Stimulated activated CD4-positive, alpha-beta T cell treated with anti-CD3 and anti-CD28 coated beads, Interleukin-4, amount 100 ng/mL, for 24 hours (primary cell): ENCODE data around the gene MYBPHL.

Experiments
- DNase-seq: peaks from one replicate; pipeline ENCODE4 v3.0.0-alpha.2; 2020

MYBPHL gene

GRCh38 chr1:109279615-109280278 lies 27.1 kb downstream of the MYBPHL start:
- DNase-seq: no peak

GRCh38 chr1:109277434-109278204 lies 29.2 kb downstream of the MYBPHL start:
- peak; percentile 70 for DNase-seq

- DNase-seq: no peak
These were observed 31.0 kb downstream of the MYBPHL start for GRCh38 chr1:109275706-109276345.

- no peak for DNase-seq
These were observed 32.0 kb downstream of the MYBPHL start for GRCh38 chr1:109274533-109275476.

GRCh38 chr1:109273570-109274288 lies 33.1 kb downstream of the MYBPHL start:
- no peak for DNase-seq

GRCh38 chr1:109272831-109273547 lies 33.8 kb downstream of the MYBPHL start:
- DNase-seq: no peak

- DNase-seq: no peak
These were observed 34.6 kb downstream of the MYBPHL start for GRCh38 chr1:109272021-109272799.

GRCh38 chr1:109271458-109271857 lies 35.4 kb downstream of the MYBPHL start:
- no peak for DNase-seq

- DNase-seq: no peak
These were observed 36.0 kb downstream of the MYBPHL start for GRCh38 chr1:109270623-109271317.

- no peak for DNase-seq
These were observed 36.7 kb downstream of the MYBPHL start for GRCh38 chr1:109269981-109270622.

- no peak for DNase-seq
These were observed 37.4 kb downstream of the MYBPHL start for GRCh38 chr1:109269212-109269980.

- DNase-seq: no peak
These were observed 38.2 kb downstream of the MYBPHL start for GRCh38 chr1:109268431-109269211.

- DNase-seq: no peak
These were observed 39.0 kb downstream of the MYBPHL start for GRCh38 chr1:109267743-109268300.

GRCh38 chr1:109266965-109267364 lies 39.8 kb downstream of the MYBPHL start:
- DNase-seq: no peak

GRCh38 chr1:109265741-109266330 lies 41.0 kb downstream of the MYBPHL start:
- no peak for DNase-seq

GRCh38 chr1:109265016-109265415 lies 41.8 kb downstream of the MYBPHL start:
- DNase-seq: no peak

GRCh38 chr1:109264379-109264755 lies 42.4 kb downstream of the MYBPHL start:
- no peak for DNase-seq
